HG03439 (cell line): ENCODE measurements around the gene SPINT1.

Experiments used
- ATAC-seq: cut with Tn5 transposase; IDR thresholded peaks from one replicate; pipeline ENCODE4 v1.9.1; 2021; ENCODE audit warnings: mild to moderate bottlenecking, moderate library complexity; ENCODE audit not compliant: unreplicated experiment

Gene SPINT1

DNA sequence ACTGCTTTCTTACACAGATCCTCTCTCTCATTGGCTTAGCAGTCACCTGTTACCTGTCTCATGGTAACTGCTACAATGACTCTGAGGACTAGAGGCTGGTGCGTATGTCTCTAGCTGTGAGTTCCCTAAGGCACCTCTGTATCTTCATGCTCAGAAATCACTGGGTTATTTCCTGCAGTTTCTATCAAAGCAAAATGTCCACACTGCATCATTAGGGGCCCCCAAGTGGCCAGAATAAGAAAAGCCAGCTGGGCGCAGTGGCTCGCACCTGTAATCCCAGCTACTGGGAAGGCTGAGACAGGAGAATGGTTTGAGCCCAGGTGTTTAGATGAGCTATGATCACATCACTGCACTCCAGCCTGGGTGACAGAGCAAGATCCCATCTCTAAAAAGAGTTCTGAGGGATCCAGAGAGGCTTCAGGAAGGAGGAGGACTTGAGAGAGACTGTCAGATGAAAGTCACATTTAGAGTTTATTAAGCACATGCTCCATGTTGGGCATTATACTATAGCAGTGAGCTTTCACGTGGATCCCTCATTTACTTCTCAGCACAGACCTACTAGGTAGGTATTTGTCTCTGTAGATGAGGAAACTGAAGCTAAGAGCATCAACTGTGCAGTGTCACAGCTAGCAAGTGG, 48.1 kb downstream of the SPINT1 start:
- ATAC-seq: no peak

DNA sequence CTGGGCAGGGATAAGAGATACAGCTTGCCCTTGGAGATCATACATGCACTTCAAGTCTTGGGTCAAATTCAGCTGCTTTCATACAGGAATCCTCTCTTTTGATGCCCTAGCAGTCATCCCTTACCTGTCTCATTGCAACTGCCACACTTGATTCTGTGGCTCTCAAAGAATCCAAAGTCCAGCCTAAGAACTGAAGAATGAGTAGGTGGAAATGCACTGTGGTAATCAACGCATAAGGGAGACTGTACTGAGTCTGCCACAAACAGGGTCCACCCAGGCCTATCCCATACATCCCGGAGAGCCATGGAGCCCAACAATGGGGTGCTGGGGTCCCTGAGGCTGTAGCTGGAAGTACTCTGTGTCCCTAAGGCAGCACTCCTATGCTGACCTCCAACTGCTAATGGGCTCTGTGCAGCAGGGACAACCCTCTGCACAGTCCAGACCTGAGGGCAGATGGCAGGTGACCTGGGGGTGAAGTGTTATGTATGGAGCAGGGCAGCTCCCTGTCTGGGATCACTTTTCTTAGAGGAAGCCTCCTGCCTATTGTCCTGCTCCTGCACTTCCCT, 48.7 kb downstream of the SPINT1 start:
- ATAC-seq: no peak

DNA sequence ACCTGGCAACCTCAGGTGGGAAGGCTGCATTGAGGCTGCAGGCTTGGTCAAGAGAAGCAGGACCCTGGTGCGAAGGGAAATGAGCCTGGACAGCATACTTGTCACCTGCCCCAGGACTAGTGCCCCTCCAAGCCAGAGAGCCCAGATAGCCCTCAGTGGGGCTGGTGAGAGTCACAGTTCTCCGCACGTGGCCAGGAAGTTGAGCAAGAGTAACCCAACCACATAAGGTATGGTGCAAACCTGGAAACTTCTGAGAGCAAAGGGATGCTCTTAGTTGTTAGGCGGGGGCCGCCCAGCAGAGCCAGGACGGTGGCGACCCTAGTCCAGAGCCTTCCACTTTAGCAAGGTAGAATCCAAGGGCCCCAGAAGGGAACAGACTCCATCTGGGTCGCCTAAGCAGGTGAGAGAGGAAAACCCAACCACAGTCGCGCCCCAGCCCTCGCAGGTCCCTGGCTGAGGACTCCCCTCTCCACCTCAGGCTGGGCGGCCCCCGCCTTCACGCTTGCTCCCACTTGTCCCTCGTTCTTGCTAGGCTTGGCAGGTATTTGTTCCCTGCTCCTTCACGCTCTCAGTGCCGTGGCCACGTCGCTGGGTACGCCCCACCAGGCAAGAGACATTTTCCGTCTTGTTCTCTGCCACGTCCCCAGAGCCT, 49.3 kb downstream of the SPINT1 start:
- ATAC-seq: no peak

DNA sequence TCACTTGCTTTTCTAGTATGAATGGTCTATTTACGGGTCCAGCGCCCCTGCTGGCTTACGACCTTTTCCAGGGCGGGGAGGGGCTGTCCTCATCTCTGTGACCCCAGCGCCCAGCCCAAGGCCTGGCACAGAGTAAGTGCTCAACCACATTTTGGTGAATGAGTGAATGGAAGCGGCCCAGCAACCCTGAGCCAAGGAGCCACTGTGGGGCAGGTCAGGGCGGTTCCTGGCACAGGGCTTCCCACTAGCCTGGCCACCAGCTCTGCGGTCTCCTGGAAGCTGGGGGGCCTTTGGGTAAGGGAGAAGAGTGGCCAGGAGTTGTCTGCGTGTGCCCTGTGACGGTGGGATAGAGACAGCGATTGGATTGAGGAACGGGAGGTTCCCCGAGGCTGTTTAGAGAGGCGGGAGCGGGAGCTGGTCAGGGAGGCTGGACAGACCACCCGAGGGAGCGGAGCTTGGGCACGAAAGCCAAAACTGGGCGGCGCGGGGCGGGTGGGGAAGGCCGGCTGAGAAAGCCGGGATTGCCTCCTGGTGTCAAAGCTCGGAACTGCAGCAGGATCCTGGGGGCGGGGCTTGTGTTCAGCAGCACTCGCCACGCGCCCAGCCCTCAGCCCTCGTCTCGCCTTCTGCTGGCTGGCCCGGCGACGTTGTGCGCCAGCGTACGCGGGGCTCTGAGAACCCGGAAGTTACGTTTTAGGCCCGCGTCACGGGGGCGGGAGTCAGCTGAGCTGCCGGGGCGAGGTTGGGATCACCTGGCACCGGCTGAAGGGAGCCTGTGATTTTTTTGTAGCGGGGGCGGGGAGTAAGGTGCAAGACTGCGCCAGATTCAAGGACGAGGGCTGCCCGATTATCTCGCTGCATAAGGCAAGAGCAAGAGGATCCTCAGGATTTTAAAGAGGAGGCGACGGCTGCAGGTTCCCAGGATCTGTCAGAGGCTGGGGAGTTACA, 50.2 kb downstream of the SPINT1 start, which contains the start of gene VPS18:
TSS of gene VPS18 (plus strand) at position 718 of the 948 bp plus-strand sequence. CDS start 319 bp downstream, outside the sequence.
- ATAC-seq: peak; percentile 85

DNA sequence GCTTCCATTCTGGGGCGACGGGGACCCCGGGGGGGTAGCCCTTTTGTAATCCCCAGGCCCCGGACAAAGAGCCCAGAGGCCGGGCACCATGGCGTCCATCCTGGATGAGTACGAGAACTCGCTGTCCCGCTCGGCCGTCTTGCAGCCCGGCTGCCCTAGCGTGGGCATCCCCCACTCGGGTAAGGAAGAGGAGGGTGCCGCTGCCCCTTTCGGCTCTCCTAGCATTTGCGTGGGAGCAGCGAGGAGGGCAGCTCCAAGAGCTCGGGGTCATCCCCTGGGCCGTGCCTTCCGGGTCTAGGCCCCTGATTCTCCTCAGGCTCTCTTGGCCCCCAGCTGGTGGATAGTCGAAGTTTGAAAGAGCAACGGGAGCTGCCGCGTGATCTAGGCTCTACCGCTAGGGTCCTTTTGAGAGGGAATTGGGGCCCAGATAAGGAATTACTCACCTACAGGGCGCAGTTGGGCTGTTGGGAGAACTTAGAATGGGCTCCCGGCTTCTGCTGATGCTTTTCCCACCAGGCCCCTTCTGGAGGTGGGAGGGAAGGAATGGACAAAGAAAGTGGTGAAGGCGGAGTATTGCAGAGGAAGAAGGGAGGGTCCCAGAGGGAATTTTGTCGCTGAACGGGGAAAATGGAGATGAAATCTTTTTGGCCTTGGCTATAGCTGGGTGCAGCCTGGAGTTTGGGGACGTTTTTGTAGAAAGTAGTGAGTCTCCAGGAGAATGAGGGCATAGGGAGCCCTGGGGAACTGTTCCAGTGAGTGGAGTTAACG, 51.0 kb downstream of the SPINT1 start:
- no peak for ATAC-seq

DNA sequence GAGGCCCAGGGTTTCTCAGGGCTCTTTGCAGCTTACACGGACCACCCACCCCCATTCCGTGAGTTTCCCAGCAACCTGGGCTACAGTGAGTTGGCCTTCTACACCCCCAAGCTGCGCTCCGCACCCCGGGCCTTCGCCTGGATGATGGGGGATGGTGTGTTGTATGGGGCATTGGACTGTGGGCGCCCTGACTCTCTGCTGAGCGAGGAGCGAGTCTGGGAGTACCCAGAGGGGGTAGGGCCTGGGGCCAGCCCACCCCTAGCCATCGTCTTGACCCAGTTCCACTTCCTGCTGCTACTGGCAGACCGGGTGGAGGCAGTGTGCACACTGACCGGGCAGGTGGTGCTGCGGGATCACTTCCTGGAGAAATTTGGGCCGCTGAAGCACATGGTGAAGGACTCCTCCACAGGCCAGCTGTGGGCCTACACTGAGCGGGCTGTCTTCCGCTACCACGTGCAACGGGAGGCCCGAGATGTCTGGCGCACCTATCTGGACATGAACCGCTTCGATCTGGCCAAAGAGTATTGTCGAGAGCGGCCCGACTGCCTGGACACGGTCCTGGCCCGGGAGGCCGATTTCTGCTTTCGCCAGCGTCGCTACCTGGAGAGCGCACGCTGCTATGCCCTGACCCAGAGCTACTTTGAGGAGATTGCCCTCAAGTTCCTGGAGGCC, 55.8 kb downstream of the SPINT1 start:
- no peak for ATAC-seq

DNA sequence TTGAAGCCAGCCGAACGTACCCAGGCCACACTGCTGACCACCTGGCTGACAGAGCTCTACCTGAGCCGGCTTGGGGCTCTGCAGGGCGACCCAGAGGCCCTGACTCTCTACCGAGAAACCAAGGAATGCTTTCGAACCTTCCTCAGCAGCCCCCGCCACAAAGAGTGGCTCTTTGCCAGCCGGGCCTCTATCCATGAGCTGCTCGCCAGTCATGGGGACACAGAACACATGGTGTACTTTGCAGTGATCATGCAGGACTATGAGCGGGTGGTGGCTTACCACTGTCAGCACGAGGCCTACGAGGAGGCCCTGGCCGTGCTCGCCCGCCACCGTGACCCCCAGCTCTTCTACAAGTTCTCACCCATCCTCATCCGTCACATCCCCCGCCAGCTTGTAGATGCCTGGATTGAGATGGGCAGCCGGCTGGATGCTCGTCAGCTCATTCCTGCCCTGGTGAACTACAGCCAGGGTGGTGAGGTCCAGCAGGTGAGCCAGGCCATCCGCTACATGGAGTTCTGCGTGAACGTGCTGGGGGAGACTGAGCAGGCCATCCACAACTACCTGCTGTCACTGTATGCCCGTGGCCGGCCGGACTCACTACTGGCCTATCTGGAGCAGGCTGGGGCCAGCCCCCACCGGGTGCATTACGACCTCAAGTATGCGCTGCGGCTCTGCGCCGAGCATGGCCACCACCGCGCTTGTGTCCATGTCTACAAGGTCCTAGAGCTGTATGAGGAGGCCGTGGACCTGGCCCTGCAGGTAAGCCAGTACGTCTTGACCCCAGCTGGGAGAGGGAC, 56.6 kb downstream of the SPINT1 start:
- no peak for ATAC-seq

DNA sequence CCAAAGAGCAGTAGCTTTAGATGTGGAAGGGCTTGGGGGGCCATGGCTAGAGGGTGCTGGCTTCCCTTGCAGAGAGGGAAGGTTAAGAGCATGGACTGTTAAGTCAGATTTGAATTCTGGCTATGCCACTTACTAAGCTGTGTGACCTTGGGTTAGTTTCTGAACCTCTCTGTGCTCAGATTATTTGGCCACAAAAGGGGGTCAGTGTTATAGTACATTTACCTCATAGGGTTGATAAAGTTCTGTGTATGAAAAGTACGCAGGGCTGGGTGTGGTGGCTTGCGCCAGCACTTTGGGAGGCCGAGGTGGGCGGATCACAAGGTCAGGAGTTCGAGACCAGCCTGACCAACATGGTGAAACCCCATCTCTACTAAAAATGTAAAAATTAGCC, 57.2 kb downstream of the SPINT1 start:
- no peak for ATAC-seq

DNA sequence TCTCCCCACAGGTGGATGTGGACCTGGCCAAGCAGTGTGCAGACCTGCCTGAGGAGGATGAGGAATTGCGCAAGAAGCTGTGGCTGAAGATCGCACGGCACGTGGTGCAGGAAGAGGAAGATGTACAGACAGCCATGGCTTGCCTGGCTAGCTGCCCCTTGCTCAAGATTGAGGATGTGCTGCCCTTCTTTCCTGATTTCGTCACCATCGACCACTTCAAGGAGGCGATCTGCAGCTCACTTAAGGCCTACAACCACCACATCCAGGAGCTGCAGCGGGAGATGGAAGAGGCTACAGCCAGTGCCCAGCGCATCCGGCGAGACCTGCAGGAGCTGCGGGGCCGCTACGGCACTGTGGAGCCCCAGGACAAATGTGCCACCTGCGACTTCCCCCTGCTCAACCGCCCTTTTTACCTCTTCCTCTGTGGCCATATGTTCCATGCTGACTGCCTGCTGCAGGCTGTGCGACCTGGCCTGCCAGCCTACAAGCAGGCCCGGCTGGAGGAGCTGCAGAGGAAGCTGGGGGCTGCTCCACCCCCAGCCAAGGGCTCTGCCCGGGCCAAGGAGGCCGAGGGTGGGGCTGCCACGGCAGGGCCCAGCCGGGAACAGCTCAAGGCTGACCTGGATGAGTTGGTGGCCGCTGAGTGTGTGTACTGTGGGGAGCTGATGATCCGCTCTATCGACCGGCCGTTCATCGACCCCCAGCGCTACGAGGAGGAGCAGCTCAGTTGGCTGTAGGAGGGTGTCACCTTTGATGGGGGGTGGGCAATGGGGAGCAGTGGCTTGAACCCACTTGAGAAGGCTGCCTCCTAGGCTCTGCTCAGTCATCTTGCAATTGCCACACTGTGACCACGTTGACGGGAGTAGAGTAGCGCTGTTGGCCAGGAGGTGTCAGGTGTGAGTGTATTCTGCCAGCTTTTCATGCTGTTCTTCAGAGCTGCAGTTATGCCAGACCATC, 59.0 kb downstream of the SPINT1 start:
- no peak for ATAC-seq

DNA sequence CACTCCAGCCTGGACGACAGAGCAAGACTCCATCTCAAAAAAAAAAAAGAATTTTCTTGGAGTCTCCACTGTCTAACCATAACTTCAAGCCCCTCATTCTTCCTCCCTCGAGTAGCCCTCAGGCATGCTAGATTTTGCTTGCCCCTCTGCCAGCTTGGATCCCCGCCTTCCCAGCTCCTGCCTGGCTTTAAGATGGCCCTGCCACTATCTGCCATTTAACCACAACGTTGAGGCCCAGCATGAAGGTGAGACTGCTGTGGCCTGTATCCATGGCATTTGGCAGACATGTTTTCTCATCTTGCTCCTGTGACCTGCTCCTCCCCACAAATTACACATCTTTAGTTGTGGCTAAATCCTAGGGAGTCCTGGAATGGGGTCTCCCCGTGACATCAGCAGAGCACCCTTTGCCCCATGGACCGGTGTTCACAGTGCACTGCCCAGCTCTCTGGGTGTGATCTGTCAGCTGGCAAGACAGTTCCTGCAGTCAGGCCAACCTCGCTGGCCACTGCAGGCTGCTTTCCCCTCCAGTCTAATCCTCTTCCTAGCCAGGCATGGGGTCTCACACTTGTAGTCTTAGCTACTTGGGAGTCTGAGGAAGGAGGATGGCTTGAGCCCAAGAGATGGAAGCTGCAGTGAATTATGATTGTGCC, 60.8 kb downstream of the SPINT1 start:
- ATAC-seq: no peak

DNA sequence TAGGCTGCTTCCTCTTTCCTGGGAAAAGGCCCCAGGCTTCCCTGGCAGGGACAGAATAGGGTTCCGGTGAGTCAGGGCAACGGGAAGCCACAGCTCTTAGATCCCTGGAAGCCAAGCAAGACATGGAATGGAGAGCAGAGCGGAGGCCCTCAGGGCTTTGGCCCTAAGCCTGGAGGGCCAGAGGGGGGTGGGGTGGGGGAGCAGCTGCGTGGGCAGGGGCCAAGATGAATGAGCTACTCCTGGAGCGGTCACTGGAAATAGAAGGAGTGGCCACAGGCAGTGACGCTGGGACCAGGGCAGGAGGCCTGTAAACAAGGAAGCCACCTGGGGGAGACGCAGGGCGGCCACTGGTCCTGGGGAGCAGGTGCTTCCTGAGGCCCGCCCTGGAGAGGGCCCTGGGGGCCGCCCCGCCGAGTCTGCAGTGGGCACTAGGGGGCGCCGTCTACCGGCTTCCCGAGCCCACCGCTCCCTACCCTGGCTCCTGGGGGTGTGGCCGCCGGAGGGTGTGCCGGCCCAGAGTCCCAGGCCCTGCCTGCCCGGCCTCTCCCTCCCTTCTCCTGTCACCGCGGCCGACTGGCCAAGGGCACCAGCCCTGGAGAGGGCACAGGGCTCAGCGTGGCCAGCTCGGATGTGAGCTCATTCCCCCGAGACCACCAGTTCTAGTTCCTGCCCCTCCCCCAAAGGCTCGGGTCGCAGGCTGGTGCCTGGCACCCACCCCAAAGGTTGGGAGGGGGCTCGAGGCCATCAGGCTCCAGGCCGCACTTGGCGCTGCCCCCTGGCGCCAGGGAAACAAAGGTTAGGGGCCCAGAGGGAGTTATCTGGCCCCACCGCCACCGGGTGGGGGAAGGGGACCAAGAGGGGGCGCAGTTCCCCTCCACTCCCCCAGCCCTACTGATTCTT, 62.5 kb downstream of the SPINT1 start:
- ATAC-seq: peak; percentile 46

DNA sequence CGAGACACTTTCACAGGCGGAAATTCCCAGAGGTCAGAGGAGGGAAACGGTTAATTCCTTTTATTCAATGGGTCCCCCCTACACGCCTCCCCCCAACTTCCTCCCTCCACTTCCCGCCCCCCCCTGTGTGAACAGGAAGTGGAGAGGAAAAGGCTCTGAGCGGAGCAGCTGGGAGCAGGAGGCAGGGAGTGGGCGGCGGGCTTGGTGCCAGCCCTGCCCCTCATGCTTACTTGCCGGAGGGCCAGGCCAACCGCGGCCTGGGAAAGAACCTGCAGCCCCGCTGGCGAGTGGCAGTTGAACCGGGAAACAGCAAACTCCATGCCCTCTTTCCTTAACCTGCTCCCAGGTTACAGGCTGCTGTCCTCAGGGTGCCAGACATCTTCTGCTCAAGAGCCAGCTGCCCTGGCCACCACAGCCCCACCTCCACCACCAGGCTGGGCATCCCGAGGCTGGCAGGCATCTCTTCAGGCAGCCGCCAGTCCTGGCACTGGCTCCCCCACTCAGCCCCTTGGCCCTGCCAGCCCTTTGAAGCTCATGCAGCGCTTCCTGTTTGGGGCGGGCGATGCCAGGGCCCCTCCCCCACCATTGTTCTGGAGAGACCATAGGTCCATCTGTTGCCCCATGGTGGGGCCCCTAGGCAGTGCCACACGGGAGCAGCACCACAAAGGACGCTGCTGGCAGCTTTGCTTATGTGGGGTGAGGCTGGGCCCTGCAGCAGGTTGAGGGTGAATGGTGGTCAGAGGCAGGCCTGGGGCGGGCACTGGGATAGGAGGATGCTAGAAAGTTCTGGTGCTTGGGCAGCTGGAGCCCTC, 63.3 kb downstream of the SPINT1 start:
- no peak for ATAC-seq
